ENCODE results near the gene USP19. TPM values are rescaled to one million over a fixed set of nuclear protein-coding genes. Genes with fewer than 3 reads are reported as not detected.

The USP19 gene, protein sequence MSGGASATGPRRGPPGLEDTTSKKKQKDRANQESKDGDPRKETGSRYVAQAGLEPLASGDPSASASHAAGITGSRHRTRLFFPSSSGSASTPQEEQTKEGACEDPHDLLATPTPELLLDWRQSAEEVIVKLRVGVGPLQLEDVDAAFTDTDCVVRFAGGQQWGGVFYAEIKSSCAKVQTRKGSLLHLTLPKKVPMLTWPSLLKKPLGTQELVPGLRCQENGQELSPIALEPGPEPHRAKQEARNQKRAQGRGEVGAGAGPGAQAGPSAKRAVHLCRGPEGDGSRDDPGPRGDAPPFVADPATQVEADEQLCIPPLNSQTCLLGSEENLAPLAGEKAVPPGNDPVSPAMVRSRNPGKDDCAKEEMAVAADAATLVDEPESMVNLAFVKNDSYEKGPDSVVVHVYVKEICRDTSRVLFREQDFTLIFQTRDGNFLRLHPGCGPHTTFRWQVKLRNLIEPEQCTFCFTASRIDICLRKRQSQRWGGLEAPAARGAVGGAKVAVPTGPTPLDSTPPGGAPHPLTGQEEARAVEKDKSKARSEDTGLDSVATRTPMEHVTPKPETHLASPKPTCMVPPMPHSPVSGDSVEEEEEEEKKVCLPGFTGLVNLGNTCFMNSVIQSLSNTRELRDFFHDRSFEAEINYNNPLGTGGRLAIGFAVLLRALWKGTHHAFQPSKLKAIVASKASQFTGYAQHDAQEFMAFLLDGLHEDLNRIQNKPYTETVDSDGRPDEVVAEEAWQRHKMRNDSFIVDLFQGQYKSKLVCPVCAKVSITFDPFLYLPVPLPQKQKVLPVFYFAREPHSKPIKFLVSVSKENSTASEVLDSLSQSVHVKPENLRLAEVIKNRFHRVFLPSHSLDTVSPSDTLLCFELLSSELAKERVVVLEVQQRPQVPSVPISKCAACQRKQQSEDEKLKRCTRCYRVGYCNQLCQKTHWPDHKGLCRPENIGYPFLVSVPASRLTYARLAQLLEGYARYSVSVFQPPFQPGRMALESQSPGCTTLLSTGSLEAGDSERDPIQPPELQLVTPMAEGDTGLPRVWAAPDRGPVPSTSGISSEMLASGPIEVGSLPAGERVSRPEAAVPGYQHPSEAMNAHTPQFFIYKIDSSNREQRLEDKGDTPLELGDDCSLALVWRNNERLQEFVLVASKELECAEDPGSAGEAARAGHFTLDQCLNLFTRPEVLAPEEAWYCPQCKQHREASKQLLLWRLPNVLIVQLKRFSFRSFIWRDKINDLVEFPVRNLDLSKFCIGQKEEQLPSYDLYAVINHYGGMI (N-terminal part only)
- total RNA-seq: 45.0 TPM
- long read RNA-seq, partial matches to known transcripts: 20 of 25 reads
- long read RNA-seq, other reads (novel, unspliced or antisense): 5 of 25 reads

DNA sequence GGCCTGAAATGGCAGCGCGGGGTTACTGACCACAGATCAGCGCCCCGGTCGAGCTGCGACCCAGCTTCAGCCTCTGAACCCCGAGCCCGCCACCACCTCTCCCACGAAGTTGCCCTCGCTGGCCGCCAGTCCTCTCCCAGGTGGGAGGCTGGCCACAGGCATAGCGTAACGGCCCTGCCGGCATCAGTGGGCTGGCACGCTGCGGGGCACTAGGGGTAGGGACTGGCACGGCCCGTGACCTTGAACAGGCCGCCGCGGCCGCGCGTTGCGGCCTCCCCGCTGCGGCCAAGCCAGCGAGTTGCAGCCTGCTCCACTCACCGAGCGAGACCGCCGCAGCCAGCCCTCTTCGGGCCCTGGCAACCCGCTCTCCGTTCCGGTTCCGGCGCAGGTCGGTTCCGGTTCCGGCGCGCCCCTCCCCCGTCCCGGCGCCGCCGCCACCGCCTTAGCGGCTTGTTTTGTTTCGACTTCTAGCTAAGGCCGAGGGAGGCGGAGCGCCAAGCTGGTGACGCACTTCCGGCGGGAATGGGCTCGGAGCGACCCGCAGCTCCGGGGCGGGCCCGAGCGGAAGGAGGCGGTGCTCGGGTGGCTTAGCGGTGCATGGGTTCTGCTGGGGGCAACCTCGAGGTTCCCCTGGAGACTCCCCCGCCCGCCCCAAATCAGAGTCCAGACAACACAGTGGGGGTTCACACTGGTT lies at the start of gene USP19:
TSS of gene USP19 (minus strand) at position 386 of the 694 bp plus-strand sequence. CDS start 1,678 bp downstream, outside the sequence.
- DNase-seq (ENCODE audit: low spot score): peak; percentile 99

DNA sequence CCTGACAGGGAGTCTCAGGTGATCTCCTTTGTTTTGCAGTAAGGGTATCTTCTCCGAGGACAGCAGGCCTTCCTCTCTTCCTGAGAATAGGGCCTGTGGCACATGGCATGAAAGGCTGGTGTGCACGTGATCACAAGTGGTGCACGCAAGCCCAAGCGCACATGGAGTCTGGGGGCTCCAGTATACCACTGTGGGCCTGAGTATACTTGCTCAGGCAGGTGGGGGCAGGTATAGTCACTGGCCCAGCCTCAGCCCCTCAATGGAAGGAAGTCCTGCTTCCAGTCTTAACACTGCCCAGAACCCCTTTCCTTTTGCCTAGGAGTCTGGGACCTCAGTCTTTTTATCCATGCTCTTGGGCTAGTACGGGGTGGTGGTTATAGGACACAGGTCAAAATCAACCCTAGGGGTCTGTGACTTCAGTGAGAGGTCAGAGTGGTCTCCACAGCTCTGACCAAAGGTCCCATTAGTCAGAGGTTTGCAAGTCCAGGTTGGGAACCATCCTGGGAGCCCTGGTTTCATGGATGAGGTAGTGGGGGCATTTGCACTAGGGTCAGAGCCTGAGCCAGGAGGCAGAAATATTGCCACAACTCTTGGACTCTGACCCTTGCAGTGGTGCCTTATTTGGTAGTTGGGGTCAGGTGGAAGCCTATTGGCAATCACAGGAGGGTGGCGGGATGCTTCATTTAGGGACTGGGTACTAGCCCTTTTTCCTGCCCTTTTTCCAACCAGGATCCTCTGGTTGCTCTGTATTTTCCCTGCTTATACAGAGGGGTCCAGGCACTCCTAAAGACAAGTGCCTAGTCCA lies 46.3 kb upstream of the USP19 start:
- DNase-seq (ENCODE audit: low spot score): no peak

DNA sequence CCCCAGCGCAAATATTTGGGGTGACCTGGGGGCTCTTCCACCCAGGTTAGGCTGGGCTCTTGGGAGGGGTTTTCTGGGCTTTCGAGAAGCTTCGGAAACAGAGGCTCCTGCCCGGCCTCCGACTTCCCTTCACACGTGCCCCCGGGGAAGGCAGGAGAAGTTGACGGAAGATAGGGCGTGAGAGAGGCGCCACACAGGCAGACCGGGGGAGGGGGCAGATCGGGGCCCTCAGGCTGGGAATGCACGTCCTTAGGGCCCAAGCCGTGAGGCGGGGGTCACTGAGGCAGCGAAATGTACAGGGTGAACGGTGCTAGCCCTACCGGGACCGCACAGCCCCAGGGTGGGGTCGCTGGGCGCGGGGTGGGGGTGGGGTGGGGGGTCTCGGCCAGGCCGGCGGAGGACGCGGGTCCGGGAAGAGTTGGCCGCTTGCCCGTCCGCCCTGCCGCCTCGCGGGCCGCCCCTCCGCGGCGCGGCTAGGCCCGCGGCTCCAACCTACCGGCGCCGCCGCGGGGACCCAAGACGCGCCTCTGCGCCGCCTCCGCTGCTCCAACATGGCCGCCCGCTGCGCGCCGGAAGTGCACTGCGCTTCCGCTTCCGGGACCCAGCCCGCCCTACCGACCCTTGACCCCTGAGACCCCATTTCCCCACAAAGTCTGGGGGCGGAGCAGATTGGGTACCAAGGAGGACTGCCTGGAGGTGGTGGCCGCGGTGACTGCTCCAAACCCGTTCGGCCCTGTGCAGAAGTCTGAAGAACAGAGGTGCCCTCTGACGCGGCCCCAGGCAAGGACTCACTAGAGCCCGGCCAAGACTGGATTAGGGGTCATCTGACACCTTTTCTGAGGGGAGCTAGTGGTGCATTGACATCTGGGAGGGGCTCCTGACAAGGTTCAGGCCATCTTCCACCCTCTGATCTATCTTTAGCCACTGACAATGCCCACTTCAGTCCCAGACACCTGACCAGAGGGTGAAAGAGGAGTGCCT lies 45.4 kb upstream of the USP19 start, which contains the start of gene CCDC71:
TSS of gene CCDC71 (minus strand) at position 561 of the 981 bp plus-strand sequence. CDS start 2,123 bp downstream, outside the sequence.
- peak; percentile 95 for DNase-seq (ENCODE audit: low spot score)

DNA sequence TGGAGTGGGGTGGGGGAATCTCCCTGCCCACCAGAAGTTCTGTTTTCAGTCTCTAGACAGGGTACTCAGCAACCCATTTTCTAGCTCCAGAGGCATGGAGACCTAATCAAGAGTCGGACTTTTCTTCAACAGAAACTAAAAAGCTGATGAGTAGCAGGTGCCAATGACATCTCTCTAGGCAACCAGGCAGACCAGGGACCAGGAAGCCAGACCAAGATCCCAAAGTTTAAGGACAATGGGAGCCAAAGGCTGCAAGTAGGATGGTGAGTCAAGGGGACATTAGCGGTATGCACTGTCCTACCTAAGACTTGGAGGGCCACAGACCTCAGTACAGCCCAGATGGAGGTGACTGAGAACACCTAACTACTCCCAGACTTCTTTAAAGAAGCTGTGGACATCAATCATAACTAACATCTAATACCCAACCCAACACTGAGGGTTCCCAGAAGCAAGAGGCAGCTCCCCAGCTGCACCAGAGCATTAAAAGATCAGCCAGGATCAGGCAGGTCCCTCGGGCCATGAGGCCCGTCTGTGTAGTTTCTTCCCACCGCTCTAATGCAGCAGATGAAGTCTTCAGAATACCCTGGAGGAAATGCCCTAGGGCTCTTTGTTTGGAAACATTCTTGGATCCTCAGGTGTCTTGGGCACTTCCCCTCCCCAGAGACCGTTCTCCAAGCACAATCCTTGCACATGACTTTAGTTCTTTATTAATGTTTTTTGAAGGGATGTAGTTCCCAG lies 44.5 kb upstream of the USP19 start:
- DNase-seq (ENCODE audit: low spot score): no peak

DNA sequence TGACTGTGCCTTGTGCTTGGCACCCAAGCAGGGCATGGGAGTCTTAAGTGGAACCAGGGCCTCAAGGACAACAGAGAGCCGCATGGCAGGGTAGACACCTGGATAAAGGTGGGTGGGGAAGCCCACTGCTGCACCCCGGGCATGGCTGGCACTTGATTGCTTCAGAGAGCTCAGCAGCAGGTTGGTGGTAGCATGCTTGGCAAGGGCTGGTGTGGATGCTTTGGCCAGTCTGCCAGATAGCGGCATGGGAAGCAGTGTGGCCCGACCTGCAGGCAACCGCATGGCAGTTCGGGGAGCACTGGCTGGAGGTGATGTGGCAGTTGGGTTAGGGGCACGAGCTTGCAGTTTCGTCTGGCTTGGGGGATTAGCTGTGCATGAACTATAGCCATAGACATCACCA lies 43.0 kb upstream of the USP19 start:
- DNase-seq (ENCODE audit: low spot score): no peak

DNA sequence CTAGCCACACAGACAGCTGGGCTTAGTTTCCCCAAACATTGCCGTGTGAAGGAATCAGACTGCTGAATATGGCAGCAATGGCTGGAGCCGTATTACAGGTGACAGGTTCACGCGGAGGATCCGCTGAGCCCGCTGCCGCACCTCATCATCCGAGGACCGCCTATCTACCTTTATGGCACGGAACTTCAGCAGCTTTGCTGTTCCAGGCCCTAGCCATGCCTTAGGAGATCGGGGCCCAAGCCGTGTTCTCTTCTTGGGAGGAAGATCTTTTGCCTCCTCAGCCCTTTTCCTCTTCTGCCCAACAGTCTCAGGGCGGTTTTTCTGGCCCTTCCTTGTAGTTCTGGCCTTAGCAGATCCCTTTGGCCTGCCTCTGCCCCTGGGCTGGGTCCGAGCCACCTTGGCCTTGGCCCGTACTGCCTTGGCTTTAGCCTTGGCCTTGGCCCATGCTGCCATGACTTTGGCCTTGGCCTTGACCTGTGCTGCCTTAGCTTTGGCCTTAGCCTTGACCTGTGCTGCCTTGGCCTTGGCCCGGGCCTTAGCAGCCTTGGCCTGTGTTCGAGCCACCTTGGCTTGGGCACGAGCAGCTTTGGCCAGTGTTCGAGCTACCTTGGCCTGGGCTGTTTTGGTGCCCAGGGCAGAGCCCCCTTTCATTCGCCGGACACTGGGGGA lies 42.3 kb upstream of the USP19 start:
- DNase-seq (ENCODE audit: low spot score): no peak

DNA sequence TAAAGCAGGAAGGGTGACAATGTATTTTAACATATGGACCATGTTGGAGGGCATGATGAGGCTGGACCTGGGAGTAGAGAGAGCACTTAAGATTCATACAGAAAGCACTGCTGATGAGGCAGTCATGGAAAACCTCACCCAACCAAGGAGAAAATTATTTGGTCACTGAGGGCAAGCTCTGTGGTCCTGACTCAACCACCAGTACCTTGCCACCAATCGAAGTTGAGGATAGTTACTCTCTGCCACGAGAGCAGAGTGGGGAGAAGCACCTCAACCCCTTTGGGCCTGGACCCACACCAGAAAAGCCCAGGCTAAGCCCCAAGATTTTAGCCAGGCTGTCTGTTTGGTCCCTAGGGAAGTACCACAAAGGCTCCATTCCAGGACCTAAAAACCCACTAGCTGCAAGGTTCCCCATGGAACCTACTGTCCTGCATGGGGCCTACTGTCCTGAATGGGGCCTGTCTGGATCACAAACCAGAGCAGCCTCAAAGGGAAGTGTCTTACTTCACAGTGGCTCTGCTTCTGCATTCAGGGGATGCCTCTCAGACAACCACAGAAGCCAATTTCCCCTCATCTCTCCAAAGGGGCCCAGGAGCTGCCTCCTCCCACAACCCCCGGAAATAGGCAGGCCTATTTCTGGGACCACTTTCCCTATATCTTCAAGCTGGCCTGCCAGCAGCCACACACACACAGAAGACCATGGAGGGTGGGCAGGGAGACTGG lies 41.3 kb upstream of the USP19 start:
- DNase-seq (ENCODE audit: low spot score): no peak

DNA sequence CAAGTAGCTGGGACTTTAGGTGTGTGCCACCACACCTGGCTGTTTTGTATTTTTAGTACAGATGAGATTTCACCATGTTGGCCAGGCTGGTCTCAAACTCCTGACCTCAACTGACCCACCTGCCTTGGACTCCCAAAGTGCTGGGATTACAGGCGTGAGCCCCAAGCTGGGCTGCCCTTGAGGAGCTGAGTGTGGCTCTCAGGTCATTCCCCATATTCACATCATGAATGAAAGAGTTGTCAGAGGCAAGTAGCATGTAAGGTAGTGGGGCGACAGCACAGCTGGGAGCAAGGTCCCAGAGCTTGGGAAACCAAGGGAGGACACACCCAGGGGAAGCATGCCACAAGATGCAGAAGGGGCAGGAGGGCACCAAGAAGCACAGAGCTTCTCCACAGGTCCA lies 40.6 kb upstream of the USP19 start:
- DNase-seq (ENCODE audit: low spot score): no peak

DNA sequence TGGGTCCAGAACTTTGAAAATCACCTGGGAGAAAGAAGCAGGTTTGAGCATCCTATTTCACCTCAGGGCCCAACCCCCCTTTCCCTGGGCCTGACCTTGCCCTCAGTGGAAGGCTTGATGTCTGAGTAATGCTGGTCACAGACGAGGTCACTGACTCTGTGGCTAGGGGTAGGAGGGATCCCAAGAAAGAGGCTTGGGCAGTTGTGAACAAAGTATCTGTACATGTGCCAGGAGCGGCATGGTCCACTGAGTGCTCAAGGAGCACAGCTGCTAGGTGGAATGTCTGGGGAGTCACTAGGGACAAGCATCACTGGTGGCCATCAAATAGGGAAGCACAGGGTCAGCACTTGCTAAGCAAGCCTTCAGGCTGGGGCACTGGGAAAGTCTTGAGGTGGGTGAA lies 38.2 kb upstream of the USP19 start:
- no peak for DNase-seq (ENCODE audit: low spot score)

DNA sequence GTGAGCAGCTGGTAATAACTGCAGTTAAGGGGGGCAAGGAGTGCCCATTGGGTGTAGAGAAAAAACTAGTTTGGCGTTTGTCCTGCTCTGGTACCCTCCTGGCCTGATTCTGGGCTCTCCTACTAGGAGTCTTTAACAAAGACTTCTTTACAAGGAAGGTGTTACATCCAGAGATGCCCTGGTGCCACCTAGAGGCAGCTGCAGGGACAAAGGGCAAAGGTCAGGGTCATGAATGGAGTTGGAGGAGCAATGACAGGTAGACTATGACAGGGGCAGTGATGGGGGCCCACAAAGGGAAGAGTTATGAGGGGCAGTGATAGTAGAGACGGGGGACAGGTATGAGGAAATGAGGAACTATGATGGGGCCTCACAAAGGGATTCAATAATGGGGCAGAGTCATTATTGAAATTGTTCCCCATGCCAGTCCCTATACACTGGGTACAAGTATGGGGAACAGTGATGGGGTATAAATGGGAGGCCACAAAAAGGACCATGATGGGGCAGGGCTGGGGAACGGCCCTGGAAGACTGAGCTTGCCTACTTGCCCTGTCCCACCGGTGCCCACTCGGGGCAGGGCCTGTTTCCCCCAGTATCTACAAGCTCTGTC lies 37.6 kb upstream of the USP19 start:
- no peak for DNase-seq (ENCODE audit: low spot score)

DNA sequence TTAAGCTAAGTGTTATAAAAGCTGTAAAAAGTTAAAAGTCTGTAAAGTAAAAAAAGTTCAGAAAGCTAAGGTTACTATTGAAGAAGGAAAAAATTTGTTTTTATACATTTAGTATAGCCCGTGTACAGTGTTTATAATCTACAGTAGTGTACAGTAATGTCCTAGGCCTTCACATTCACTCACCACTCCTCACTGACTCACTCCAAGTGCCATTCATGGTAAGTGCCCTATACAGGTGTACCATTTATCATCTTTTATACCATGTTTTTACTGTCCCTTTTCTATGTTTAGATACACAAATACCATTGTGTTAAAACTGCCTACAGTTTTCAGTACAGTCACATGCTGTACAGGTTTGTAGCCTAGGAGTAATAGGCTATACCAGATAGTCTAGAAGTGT lies 36.7 kb upstream of the USP19 start:
- no peak for DNase-seq (ENCODE audit: low spot score)

DNA sequence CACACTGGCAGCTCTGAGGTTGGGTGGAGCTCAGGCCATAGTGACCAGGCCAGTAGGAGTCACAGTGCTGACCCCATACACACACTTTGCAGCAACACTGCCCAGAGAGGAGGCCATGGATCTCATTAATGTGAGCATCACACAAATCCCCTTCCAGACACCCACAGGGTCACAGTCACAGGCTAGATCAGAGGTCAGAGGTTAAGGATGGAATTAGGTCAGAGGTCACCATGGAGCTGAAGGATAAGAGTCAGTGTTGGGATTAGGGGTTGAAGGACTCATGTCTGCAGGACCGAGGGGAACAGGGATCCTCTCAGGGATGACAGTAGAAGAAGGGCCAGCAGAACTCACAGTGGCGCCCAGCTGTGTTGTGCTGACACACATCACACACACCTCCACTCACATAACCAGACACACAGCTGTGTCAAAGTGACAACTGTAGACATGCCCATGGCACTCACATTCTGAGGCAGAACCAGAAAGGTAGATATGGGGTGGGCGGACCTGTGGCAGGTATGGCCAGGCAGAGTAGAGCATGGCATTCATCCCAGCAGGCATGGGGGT lies 32.8 kb upstream of the USP19 start:
- no peak for DNase-seq (ENCODE audit: low spot score)

DNA sequence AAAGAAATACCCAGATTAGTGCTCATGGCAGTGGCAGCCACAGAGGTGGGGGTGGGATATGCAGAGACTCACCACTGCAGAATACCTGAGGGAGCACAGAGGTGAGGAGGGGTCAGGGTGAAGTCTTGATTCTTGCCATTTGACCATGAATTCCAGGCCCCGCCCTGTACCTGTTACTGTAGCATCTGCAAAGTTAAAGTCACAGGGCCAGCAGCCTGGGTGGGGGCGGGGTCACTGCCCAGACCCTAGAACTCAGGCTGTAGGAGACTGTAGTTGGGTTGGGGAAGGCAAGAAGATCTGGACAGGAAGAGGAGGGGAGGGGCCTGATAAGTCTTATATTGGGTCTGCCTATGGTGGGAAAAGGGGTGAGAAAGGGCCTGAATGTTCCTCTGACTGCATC lies 31.0 kb upstream of the USP19 start:
- DNase-seq (ENCODE audit: low spot score): no peak

DNA sequence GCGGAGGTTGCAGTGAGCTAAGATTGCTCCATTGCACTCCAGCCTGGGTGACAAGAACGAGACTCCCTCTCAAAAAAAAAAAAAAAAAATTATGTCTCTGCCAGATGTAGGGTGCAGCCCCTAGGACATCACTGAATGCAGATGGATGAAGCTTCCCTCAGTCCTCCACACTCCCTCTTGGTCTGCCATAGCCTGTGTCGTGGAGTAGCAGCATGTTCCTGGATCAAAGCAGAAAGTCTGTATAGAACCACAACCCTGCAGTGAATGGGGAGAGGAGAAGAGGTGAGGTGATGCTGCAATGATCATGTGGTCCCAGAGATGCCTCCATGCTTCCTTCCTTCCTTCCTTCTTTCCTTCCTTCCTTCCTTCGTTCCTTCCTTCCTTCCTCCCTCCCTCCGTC lies 27.5 kb upstream of the USP19 start:
- DNase-seq (ENCODE audit: low spot score): no peak

DNA sequence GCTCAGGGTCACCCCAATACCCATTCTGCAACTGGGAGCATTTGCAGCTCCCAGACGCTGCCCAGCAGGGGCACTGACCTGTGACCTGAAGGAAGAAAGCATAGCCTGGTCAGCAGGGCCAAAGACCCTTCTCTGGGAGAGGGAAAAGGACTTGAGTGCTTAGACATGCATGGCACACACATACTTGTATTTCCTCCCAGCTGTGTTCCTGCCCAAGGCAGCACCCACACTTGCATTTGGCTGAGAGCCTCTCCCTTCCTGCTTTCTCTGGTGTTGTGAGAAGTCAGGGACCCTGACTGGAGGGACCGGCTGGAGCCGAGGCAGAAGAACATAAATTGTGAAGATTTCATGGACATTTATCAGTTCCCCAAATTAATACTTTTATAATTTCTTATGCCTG lies 19.5 kb upstream of the USP19 start:
- no peak for DNase-seq (ENCODE audit: low spot score)

DNA sequence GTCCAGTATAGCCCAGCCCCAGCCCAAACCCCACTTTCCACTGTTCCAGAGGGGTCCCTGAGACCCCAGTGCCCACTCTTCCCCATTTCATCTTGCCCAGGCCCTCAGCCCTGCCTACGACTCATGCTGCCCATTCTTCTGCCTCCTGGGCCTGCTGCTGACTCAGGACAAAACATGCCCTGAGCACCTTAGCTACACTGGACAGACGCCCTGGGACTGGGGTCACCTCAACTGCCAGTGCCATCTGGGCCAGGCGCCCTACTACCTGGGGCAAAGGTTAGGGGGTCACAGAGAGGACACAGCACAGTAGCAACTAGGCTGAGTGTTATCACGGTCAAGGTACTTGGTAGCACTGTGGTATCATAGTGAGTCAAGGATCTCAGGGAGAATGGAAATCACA lies 14.9 kb upstream of the USP19 start:
- no peak for DNase-seq (ENCODE audit: low spot score)
